IMR-90 (cell line): ENCODE data around the gene RAB26. TPM values are rescaled to one million over a fixed set of nuclear protein-coding genes. Genes with fewer than 3 reads are reported as not detected.

Experiments used
- ATAC-seq: fragments of 200-7000 bp; cut with Tn5 transposase; 2 replicates; pipeline ENCODE4 v1.9.1; 2020; ENCODE audit warnings: low read depth, mild to moderate bottlenecking, moderate library complexity
- BruUV-seq: library from RNA; stranded (reverse); fragments of 400-500 nt; replicated peaks from 2 replicates; lab custom pipeline; 2021; lab: Mats Ljungman, UMichigan
- CTCF ChIA-PET: fragments of 300-600 bp; formaldehyde crosslinking; extraction: SDS; loops from one replicate; lab custom pipeline; 2021; ENCODE audit warnings: antibody characterized with exemption; lab: Yijun Ruan, JAX
- POLR2A ChIA-PET: fragments of 300-600 bp; sonication (Branson Sonifier 250); formaldehyde crosslinking; loops from one replicate; lab custom pipeline; 2022; ENCODE audit warnings: antibody characterized with exemption; ENCODE audit not compliant: unreplicated experiment; lab: Charles Lee
- DNase-seq: peaks from one replicate; pipeline ENCODE4 v3.0.0; 2013
- H2AFZ ChIP-seq: replicated peaks from 2 replicates; pipeline ENCODE3; 2013; ENCODE audit warnings: low read length, mild to moderate bottlenecking; ENCODE audit not compliant: poor library complexity
- H2AK5ac ChIP-seq: 2 replicates; pipeline ENCODE4 v1.6.1; 2013; ENCODE audit warnings: low read depth, low read length, inconsistent platforms
- H2AK9ac ChIP-seq: replicated peaks from 2 replicates; pipeline ENCODE3; 2013; ENCODE audit warnings: mild to moderate bottlenecking, low read depth, low read length, moderate library complexity; ENCODE audit not compliant: poor library complexity
- H2BK120ac ChIP-seq: 2 replicates; pipeline ENCODE4 v1.6.1; 2013; ENCODE audit warnings: low read depth, low read length, inconsistent platforms
- H2BK15ac ChIP-seq: 3 replicates; pipeline ENCODE4 v1.6.1; 2013; ENCODE audit warnings: low read depth, low read length, inconsistent platforms
- H2BK20ac ChIP-seq: 2 replicates; pipeline ENCODE4 v1.6.1; 2013; ENCODE audit warnings: low read depth, mild to moderate bottlenecking, inconsistent platforms, low read length, moderate library complexity
- H2BK5ac ChIP-seq: 2 replicates; pipeline ENCODE4 v1.6.1; 2013; ENCODE audit warnings: mild to moderate bottlenecking, low read depth, low read length, inconsistent platforms; ENCODE audit not compliant: poor library complexity, severe bottlenecking
- H3K14ac ChIP-seq: replicated peaks from 2 replicates; pipeline ENCODE4 v1.6.1; 2013; ENCODE audit warnings: low read depth, low read length, inconsistent platforms
- H3K18ac ChIP-seq: 2 replicates; pipeline ENCODE4 v1.6.1; 2013; ENCODE audit warnings: low read depth, low read length, control low read depth
- H3K23ac ChIP-seq: 2 replicates; pipeline ENCODE4 v1.6.1; 2013; ENCODE audit warnings: low read depth, low read length, inconsistent platforms
- H3K27ac ChIP-seq: 2 replicates; pipeline ENCODE4 v1.5.1; 2013; ENCODE audit warnings: mild to moderate bottlenecking, control low read depth, low read length; ENCODE audit not compliant: insufficient read depth
- H3K27me3 ChIP-seq: 2 replicates; pipeline ENCODE4 v1.6.1; 2013; ENCODE audit warnings: low read length; ENCODE audit not compliant: control insufficient read depth, insufficient read depth
- H3K36me3 ChIP-seq: 2 replicates; pipeline ENCODE4 v1.6.1; 2013; ENCODE audit warnings: low read length, mixed read lengths; ENCODE audit not compliant: control insufficient read depth, insufficient read depth
- H3K4ac ChIP-seq: 2 replicates; pipeline ENCODE4 v1.6.1; 2013; ENCODE audit warnings: low read depth, low read length, inconsistent platforms
- H3K4me1 ChIP-seq: 2 replicates; pipeline ENCODE4 v1.6.1; 2013; ENCODE audit warnings: low read length, mixed read lengths; ENCODE audit not compliant: control insufficient read depth, insufficient read depth
- H3K4me2 ChIP-seq: 2 replicates; pipeline ENCODE4 v1.6.1; 2013; ENCODE audit warnings: low read depth, mild to moderate bottlenecking, control low read depth, low read length, moderate library complexity
- H3K4me3 ChIP-seq: 2 replicates; pipeline ENCODE4 v1.5.1; 2013; ENCODE audit warnings: low read depth, mild to moderate bottlenecking, control low read depth, low read length, moderate library complexity; ENCODE audit not compliant: insufficient read depth
- H3K56ac ChIP-seq: 2 replicates; pipeline ENCODE4 v1.6.1; 2013; ENCODE audit warnings: low read length, inconsistent platforms; ENCODE audit not compliant: insufficient read depth; ENCODE audit errors: extremely low read depth
- H3K79me1 ChIP-seq, 2 experiments: 2 replicates each; pipeline ENCODE4 v1.6.1; 2013; ENCODE audit warnings: low read length in 2 of 2, inconsistent platforms in 1 of 2, low read depth in 1 of 2
- H3K9ac ChIP-seq: 2 replicates; pipeline ENCODE4 v1.6.1; 2013; ENCODE audit warnings: low read depth, low read length, control low read depth
- H3K9me1 ChIP-seq: 2 replicates; pipeline ENCODE4 v1.6.1; 2013; ENCODE audit warnings: low read length, inconsistent platforms; ENCODE audit not compliant: insufficient read depth
- H3K9me3 ChIP-seq: 2 replicates; pipeline ENCODE4 v1.6.1; 2013; ENCODE audit warnings: low read length; ENCODE audit not compliant: control insufficient read depth, insufficient read depth
- H4K20me1 ChIP-seq: 2 replicates; pipeline ENCODE4 v1.6.1; 2013; ENCODE audit warnings: low read length, inconsistent platforms; ENCODE audit not compliant: insufficient read depth
- H4K5ac ChIP-seq: 2 replicates; pipeline ENCODE4 v1.6.1; 2013; ENCODE audit warnings: mild to moderate bottlenecking, low read depth, low read length, control low read depth
- H4K8ac ChIP-seq, 2 experiments: 2 replicates each; pipeline ENCODE4 v1.6.1; 2013; ENCODE audit warnings: low read depth in 2 of 2, low read length in 2 of 2, control low read depth in 1 of 2, inconsistent platforms in 1 of 2
- H4K91ac ChIP-seq: 2 replicates; pipeline ENCODE4 v1.6.1; 2013; ENCODE audit warnings: low read depth, low read length, inconsistent platforms; ENCODE audit not compliant: insufficient read depth
- CHD1 ChIP-seq: IDR thresholded peaks from 2 replicates; pipeline ENCODE4 v1.6.1; 2012; ENCODE audit warnings: low read depth, low read length, improper control_type of control experiment
- ELK1 ChIP-seq: fragments of 150-350 bp; IDR thresholded peaks from 2 replicates; pipeline ENCODE4 v1.6.1; 2016; ENCODE audit warnings: low read depth, mild to moderate bottlenecking, low read length, moderate library complexity, borderline replicate concordance
- MAZ ChIP-seq: IDR thresholded peaks from 2 replicates; pipeline ENCODE4 v1.6.1; 2012; ENCODE audit warnings: low read depth, mild to moderate bottlenecking, low read length, improper control_type of control experiment, moderate library complexity, borderline replicate concordance
- RCOR1 ChIP-seq: IDR thresholded peaks from 2 replicates; pipeline ENCODE4 v1.6.1; 2012; ENCODE audit warnings: mild to moderate bottlenecking, low read length, improper control_type of control experiment; ENCODE audit not compliant: insufficient replicate concordance
- SMC3 ChIP-seq: fragments of 150-350 bp; IDR thresholded peaks from 2 replicates; pipeline ENCODE4 v1.6.1; 2016; ENCODE audit warnings: low read depth, mild to moderate bottlenecking, antibody characterized with exemption, low read length, moderate library complexity
- USF2 ChIP-seq: fragments of 150-350 bp; IDR thresholded peaks from 2 replicates; pipeline ENCODE4 v1.6.1; 2017; ENCODE audit warnings: mild to moderate bottlenecking, antibody characterized with exemption, low read length, low read depth
- WGBS, 2 experiments: methylation state at CpG; one replicate each; pipeline versions ENCODE4 v1.1.5 to v1.1.7; 2013; ENCODE audit warnings: missing lambda C conversion rate in 2 of 2; ENCODE audit not compliant: insufficient read length in 1 of 2; ENCODE audit errors: extremely low coverage in 2 of 2; 5-methylcytosine and 5-hydroxymethylcytosine counted together
- dilution Hi-C: fragments of 300-500 bp; cut with HindIII; formaldehyde crosslinking; loops from one replicate; pipeline ENCODE4 v1.14.3; 2018; ENCODE audit warnings: low sequenced_read_pairs; ENCODE audit not compliant: unreplicated experiment
- in situ Hi-C: fragments of 300-500 bp; cut with MboI; formaldehyde crosslinking; loops from 3 replicates; pipeline ENCODE4 v1.14.3; 2019; ENCODE audit warnings: low sequenced_read_pairs, inconsistent platforms, mixed read lengths
- intact Hi-C: fragments of 100-400 bp; cut with micrococcal nuclease; formaldehyde crosslinking; loops from 2 replicates; pipeline ENCODE4 v1.10.0; 2022
- polyA plus RNA-seq, 3 experiments: library from polyadenylated mRNA; depleted of rRNA; stranded (reverse); fragments of >200 nt; gene quantifications; 2 replicates each; pipeline ENCODE4 v1.2.3, GENCODE V29; 2012; ENCODE audit warnings: low replicate concordance in 1 of 3
- total RNA-seq: library from RNA; depleted of rRNA; stranded (reverse); fragments of >200 nt; gene quantifications from 2 replicates; pipeline ENCODE4 v1.2.3, GENCODE V29; 2012

RAB26 gene
- total and polyA plus RNA-seq, 2 of the 4 experiments (the other 2 are of a cell fraction), result 1.1 to 4.5 TPM

DNA sequence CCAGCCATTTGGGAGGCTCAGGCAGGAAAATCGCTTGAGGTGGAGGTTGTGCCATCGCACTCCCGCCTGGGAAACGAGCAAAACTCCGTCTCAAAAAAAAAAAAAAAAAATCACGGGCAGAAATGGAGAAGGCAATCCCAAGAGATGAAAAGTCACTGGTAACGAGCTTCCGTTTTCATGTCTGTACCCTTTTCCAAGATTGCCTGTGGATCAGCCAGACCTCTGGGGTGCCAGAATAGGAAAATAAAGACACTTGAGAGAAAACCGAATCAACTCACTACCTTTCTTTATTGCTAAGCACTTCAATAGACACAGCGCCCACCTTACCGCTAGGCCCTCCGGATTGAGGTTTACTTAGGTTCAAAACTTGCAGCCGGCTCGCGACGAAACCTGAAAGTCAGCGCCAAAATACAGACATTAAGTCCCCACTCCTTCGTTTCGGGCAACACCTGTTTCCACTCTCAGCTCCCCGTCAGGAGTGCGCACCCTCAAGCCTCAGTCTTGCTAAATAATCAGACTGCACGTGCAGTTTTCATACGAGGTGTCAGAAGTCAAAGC, 6.2 kb downstream of the RAB26 start:
- peak overlapping the region; percentile 1; the same call in 1 of the 2 replicates for H3K18ac ChIP-seq
- dilution Hi-C loops (no loop called here), intact Hi-C loops (no loop called here), in situ Hi-C loops (no loop called here)
- peaks cover 32% of the 10 kb centered on the region for H3K36me3 ChIP-seq
- peak overlapping the region; percentile 72 for H2BK5ac ChIP-seq
- no peak for DNase-seq
- TSS peak; percentile 95 for BruUV-seq
- ChIA-PET POLR2A (interaction anchor here (1.2 kb wide), 1 partner anchor 131 kb away, joined by 4 read pairs; no protein-coding TSS in a partner anchor), CTCF (interaction anchor here (0.5 to 1.0 kb wide), 4 partner anchors 12 to 208 kb away, joined by 3 to 6 read pairs (median 3); no protein-coding TSS in a partner anchor)
- H2BK20ac ChIP-seq, result no peak overlapping the region
- no peak overlapping the region for H2AFZ ChIP-seq
- 1% methylated on average over 16 of the region's 23 CpGs; no CpG with 5 or more reads in 1 of the 2 experiments for WGBS, 2 experiments
- TF ChIP-seq ELK1 (no peak), CHD1 (no peak), MAZ (no peak), USF2 (no peak), RCOR1 (no peak), SMC3 (no peak)
- H4K91ac ChIP-seq, result peak overlapping the region; percentile 65
- H4K8ac ChIP-seq, result peak overlapping the region; percentile 61 to 76
- peaks cover 11 to 89% of the 10 kb centered on the region in 2 experiments; a peak in 3 of 4 replicates for H3K79me1 ChIP-seq
- peak overlapping the region; percentile 79 for H3K27ac ChIP-seq
- no peak for ATAC-seq
- H2AK9ac ChIP-seq, result peak overlapping the region; percentile 100
- peaks cover 15% of the 10 kb centered on the region for H3K9me1 ChIP-seq
- H3K23ac ChIP-seq, result peak overlapping the region; percentile 91
- H3K4me3 ChIP-seq, result peak overlapping the region; percentile 64
- H3K9me3 ChIP-seq, result no peaks in the 10 kb centered on the region
- H3K4me1 ChIP-seq, result peaks cover 50% of the 10 kb centered on the region
- peak overlapping the region; percentile 89 for H3K56ac ChIP-seq
- H3K27me3 ChIP-seq, result no peaks in the 10 kb centered on the region
- no peak overlapping the region for H4K5ac ChIP-seq
- peak overlapping the region; percentile 97 for H3K14ac ChIP-seq
- H3K4me2 ChIP-seq, result peak overlapping the region; percentile 98
- peak overlapping the region; percentile 97 for H2AK5ac ChIP-seq
- peak overlapping the region; percentile 95 for H3K9ac ChIP-seq
- H2BK15ac ChIP-seq, result no peak overlapping the region
- peak overlapping the region; percentile 90 for H3K4ac ChIP-seq
- H4K20me1 ChIP-seq, result peaks cover 92% of the 10 kb centered on the region
- 0 out of 2 replicates have a peak overlapping the region, but pooled peaks have one; percentile 10 for H2BK120ac ChIP-seq
